Cerebellar cortex (tissue), 1 donor: ENCODE data around the gene UPF1.

Experiments used
- DNase-seq: peaks from one replicate; pipeline ENCODE4 v3.0.0-alpha.2; 2015; ENCODE audit warnings: low spot score

The UPF1 gene

GRCh38 chr19:18831524-18832305 lies at the start of gene UPF1:
Gene UPF1, plus strand, starts transcription at chr19:18831959. Its CDS starts 251 bp downstream, at chr19:18832210.
- peak; percentile 89 for DNase-seq

- no peak for DNase-seq
These were observed 49.1 kb upstream of the UPF1 start for GRCh38 chr19:18782559-18783225.

- no peak for DNase-seq
These were observed 47.6 kb upstream of the UPF1 start for GRCh38 chr19:18783958-18784785.

GRCh38 chr19:18784786-18785120 lies 47.0 kb upstream of the UPF1 start:
- DNase-seq, result peak; percentile 49

GRCh38 chr19:18785179-18786124 lies 46.3 kb upstream of the UPF1 start:
- peak; percentile 62 for DNase-seq

GRCh38 chr19:18788529-18789421 lies 43.0 kb upstream of the UPF1 start:
- DNase-seq, result no peak

- DNase-seq, result no peak
These were observed 42.3 kb upstream of the UPF1 start for GRCh38 chr19:18789422-18789869.

GRCh38 chr19:18789883-18790565 lies 41.7 kb upstream of the UPF1 start:
- DNase-seq, result no peak

GRCh38 chr19:18790566-18791314 lies 41.0 kb upstream of the UPF1 start, which contains the start of gene COMP:
Gene COMP, minus strand, starts transcription at chr19:18791305. Its CDS starts 36 bp downstream, at chr19:18791269.
- no peak for DNase-seq

GRCh38 chr19:18791315-18791678 lies 40.5 kb upstream of the UPF1 start:
- no peak for DNase-seq

- no peak for DNase-seq
These were observed 39.1 kb upstream of the UPF1 start for GRCh38 chr19:18792661-18793060.

- DNase-seq, result no peak
These were observed 38.4 kb upstream of the UPF1 start for GRCh38 chr19:18793144-18794028.

GRCh38 chr19:18794029-18794313 lies 37.8 kb upstream of the UPF1 start:
- DNase-seq, result no peak

- no peak for DNase-seq
These were observed 37.1 kb upstream of the UPF1 start for GRCh38 chr19:18794692-18795091.

GRCh38 chr19:18795540-18795939 lies 36.2 kb upstream of the UPF1 start:
- DNase-seq, result no peak

GRCh38 chr19:18796239-18796638 lies 35.5 kb upstream of the UPF1 start:
- DNase-seq, result no peak

GRCh38 chr19:18798384-18799352 lies 33.1 kb upstream of the UPF1 start:
- DNase-seq, result no peak
